Loucy (cell line): ENCODE measurements around the gene TCEAL3.

Experiments used
- H2AFZ ChIP-seq: fragments of 200-600 bp; sonication (generic); 2 replicates; pipeline ENCODE4 v1.6.0; 2016; ENCODE audit warnings: antibody characterized with exemption, mild to moderate bottlenecking, low read length, moderate library complexity
- H3F3A ChIP-seq: fragments of 200-600 bp; 2 replicates; pipeline ENCODE4 v1.6.0; 2016; ENCODE audit warnings: antibody characterized with exemption, low read depth, mild to moderate bottlenecking
- H3K27me3 ChIP-seq: fragments of 200-600 bp; sonication (generic); 2 replicates; pipeline ENCODE4 v1.6.1; 2014; ENCODE audit warnings: low read length, mild to moderate bottlenecking; ENCODE audit not compliant: insufficient read depth, poor library complexity, severe bottlenecking
- H3K36me3 ChIP-seq: fragments of 200-600 bp; sonication (generic); 2 replicates; pipeline ENCODE4 v1.6.1; 2016; ENCODE audit warnings: low read length; ENCODE audit not compliant: insufficient read depth
- H3K4me1 ChIP-seq: fragments of 200-600 bp; sonication (generic); 2 replicates; pipeline ENCODE4 v1.5.1; 2014; ENCODE audit warnings: low read length, mild to moderate bottlenecking; ENCODE audit not compliant: insufficient read depth, poor library complexity, severe bottlenecking
- H3K4me2 ChIP-seq: fragments of 200-600 bp; sonication (generic); 2 replicates; pipeline ENCODE4 v1.6.0; 2014; ENCODE audit warnings: antibody characterized with exemption, low read length, low read depth, mild to moderate bottlenecking; ENCODE audit not compliant: poor library complexity, severe bottlenecking
- H3K4me3 ChIP-seq: fragments of 200-600 bp; sonication (generic); 2 replicates; pipeline ENCODE4 v1.5.1; 2014; ENCODE audit warnings: low read length, mild to moderate bottlenecking, mixed read lengths; ENCODE audit not compliant: poor library complexity, severe bottlenecking
- H3K79me2 ChIP-seq: fragments of 200-600 bp; sonication (generic); 2 replicates; pipeline ENCODE4 v1.6.1; 2014; ENCODE audit warnings: low read length; ENCODE audit not compliant: insufficient read depth
- H3K9ac ChIP-seq: fragments of 200-600 bp; sonication (generic); 2 replicates; pipeline ENCODE4 v1.6.0; 2014; ENCODE audit warnings: mild to moderate bottlenecking, low read depth, low read length, moderate library complexity; ENCODE audit not compliant: poor library complexity, severe bottlenecking
- H3K9me2 ChIP-seq: fragments of 200-600 bp; sonication (generic); replicated peaks from 2 replicates; pipeline ENCODE4 v1.6.1; 2016; ENCODE audit warnings: low read depth, low read length, mixed read lengths
- H3K9me3 ChIP-seq: fragments of 200-600 bp; sonication (generic); 2 replicates; pipeline ENCODE4 v1.6.1; 2014; ENCODE audit warnings: mild to moderate bottlenecking, antibody characterized with exemption, low read length, low read depth; ENCODE audit not compliant: insufficient read depth
- H4K20me1 ChIP-seq: fragments of 200-600 bp; sonication (generic); 2 replicates; pipeline ENCODE4 v1.6.0; 2014; ENCODE audit warnings: antibody characterized with exemption, low read length, mild to moderate bottlenecking; ENCODE audit not compliant: insufficient read depth, poor library complexity, severe bottlenecking
- CTCF ChIP-seq: fragments of 200-600 bp; sonication (generic); conservative IDR thresholded peaks from 2 replicates; pipeline ENCODE4 v1.5.1; 2014; ENCODE audit warnings: mild to moderate bottlenecking, antibody characterized with exemption, low read length
- EZH2phosphoT487 ChIP-seq: fragments of 200-600 bp; IDR thresholded peaks from 2 replicates; pipeline ENCODE4 v1.6.1; 2018; ENCODE audit warnings: antibody characterized with exemption, mild to moderate bottlenecking, moderate library complexity, borderline replicate concordance

The TCEAL3 gene

GRCh38 chrX:103640401-103641155 lies 32.8 kb downstream of the TCEAL3 start:
- no peak overlapping the region for H3K9ac ChIP-seq
- no peak for TF ChIP-seq EZH2phosphoT487
- TF ChIP-seq CTCF = no peak
- H3K9me2 ChIP-seq = no peaks in the 10 kb centered on the region
- no peak overlapping the region for H2AFZ ChIP-seq
- no peaks in the 10 kb centered on the region for H3K79me2 ChIP-seq
- no peaks in the 10 kb centered on the region for H3F3A ChIP-seq
- H4K20me1 ChIP-seq = no peaks in the 10 kb centered on the region
- no peaks in the 10 kb centered on the region for H3K4me1 ChIP-seq
- no peak overlapping the region for H3K4me2 ChIP-seq
- no peaks in the 10 kb centered on the region for H3K27me3 ChIP-seq
- H3K36me3 ChIP-seq = no peaks in the 10 kb centered on the region
- H3K4me3 ChIP-seq = no peak overlapping the region
- no peaks in the 10 kb centered on the region for H3K9me3 ChIP-seq

- no peak overlapping the region for H3K4me3 ChIP-seq
- H3K4me1 ChIP-seq = no peaks in the 10 kb centered on the region
- H2AFZ ChIP-seq = no peak overlapping the region
- H3F3A ChIP-seq = no peaks in the 10 kb centered on the region
- H3K4me2 ChIP-seq = no peak overlapping the region
- no peaks in the 10 kb centered on the region for H3K79me2 ChIP-seq
- no peaks in the 10 kb centered on the region for H3K9me3 ChIP-seq
- no peaks in the 10 kb centered on the region for H3K9me2 ChIP-seq
- no peaks in the 10 kb centered on the region for H3K36me3 ChIP-seq
- no peaks in the 10 kb centered on the region for H4K20me1 ChIP-seq
- TF ChIP-seq EZH2phosphoT487 = no peak
- TF ChIP-seq CTCF = no peak
- no peaks in the 10 kb centered on the region for H3K27me3 ChIP-seq
- no peak overlapping the region for H3K9ac ChIP-seq
Observed at GRCh38 chrX:103644125-103644524, 36.4 kb downstream of the TCEAL3 start.

- H3K79me2 ChIP-seq = no peaks in the 10 kb centered on the region
- no peaks in the 10 kb centered on the region for H3F3A ChIP-seq
- no peak overlapping the region for H2AFZ ChIP-seq
- H3K9me2 ChIP-seq = no peaks in the 10 kb centered on the region
- no peaks in the 10 kb centered on the region for H3K36me3 ChIP-seq
- no peak overlapping the region for H3K9ac ChIP-seq
- no peaks in the 10 kb centered on the region for H3K9me3 ChIP-seq
- H3K4me3 ChIP-seq = no peak overlapping the region
- H3K27me3 ChIP-seq = no peaks in the 10 kb centered on the region
- TF ChIP-seq EZH2phosphoT487 (no peak), CTCF (no peak)
- no peak overlapping the region for H3K4me2 ChIP-seq
- H3K4me1 ChIP-seq = no peaks in the 10 kb centered on the region
- H4K20me1 ChIP-seq = no peaks in the 10 kb centered on the region
Observed at GRCh38 chrX:103647630-103648029, 39.9 kb downstream of the TCEAL3 start.
